Measurements from ENCODE around the gene IL17D.

The IL17D gene

DNA sequence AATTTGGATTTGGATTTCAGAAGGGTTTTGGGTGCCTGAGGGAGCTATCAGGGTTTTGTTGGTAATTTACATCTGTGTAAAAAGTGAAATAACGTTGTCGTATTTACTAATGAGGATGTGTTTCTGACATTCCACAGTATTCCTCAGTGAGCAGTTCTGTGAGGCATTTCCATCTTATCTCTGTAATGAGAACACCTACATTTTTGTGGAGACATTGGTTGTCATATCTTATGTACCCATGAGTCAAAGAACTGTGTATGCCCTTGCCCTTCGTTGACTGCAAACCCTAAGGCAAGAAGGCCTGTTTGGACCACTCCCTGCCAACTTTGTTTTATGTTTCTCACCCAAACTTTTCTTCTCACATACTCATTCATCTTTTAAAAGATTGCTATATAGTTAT, 14.2 kb upstream of the IL17D start:
- in situ Hi-C loops (cut with MboI; ENCODE audit: low sequenced_read_pairs): no loop called here

DNA sequence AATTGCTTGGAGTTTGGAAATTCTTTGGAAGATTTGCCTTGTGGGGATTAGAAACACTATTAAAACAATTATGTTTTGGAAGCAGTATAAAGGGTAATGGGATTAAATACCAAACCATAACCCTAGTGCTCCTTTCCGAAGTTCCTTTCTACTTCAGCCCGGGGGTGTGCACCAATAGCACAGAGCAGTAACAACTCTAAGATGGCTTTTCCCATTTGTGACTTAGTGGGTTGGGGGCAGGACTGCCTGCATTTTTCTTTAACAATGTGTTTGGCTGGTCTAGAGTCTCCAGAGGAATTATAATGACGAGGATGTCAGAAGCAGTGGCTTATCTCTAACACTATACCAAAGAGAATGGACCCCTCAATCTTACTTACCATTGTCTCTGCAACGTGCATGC, 11.9 kb upstream of the IL17D start:
- in situ Hi-C loops (cut with MboI; ENCODE audit: low sequenced_read_pairs): no loop called here

DNA sequence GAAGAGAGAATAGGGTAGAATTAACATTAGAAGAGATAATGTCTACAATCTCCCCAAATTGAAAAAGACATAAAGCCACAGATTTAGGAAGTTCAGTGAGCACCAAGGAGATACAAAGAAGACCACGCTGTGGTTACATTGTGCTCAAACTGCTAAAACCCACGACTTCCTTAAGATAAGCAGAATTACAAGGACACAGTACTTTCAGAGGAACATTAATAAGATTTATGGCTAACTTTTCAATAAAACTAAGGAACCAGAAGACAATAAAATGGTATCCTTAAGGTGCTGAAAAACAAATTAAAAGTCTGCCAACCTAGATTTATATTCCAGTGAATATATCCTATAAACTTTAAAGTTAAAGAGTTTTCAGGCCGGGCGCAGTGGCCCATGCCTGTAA, 7.4 kb upstream of the IL17D start:
- in situ Hi-C loops (cut with MboI; ENCODE audit: low sequenced_read_pairs): no loop called here

DNA sequence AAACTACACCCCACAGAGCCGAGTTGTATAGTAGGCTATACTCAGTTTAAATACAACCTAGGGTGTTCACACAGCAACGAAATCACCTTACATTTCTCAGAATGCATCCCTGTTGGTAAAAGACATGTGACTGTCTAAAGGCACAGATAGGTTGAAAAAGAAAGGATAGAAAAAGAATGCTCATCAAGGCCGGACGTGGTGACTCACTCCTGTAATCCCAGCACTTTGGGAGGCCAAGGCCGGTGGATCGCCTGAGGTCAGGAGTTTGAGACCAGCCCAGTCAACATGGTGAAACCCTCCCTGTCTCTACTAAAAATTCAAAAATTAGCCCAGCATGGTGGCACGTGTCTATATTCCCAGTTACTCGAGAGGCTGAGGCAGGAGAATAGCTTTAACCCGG, 3.8 kb upstream of the IL17D start:
- in situ Hi-C loops (cut with MboI; ENCODE audit: low sequenced_read_pairs): no loop called here

DNA sequence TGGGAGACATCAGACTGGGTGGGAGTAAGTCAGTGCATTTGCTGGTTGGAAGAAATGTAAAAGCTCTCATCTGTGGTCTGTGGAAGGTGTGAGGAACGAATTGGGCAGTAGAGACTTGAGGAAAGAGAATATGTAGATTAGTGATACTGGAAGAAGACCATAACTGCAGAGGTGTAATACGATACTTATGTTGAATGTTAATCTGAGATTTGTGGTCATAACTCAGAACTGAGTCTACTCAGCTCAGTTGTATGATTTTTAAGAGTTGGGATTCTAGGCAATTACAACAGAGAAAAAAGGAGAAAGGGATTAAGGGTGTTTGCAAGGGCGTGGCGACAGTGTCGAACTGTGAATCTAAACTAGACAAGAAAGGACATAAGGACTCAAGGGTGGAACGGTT, 3.2 kb upstream of the IL17D start:
- in situ Hi-C loops (cut with MboI; ENCODE audit: low sequenced_read_pairs): no loop called here

DNA sequence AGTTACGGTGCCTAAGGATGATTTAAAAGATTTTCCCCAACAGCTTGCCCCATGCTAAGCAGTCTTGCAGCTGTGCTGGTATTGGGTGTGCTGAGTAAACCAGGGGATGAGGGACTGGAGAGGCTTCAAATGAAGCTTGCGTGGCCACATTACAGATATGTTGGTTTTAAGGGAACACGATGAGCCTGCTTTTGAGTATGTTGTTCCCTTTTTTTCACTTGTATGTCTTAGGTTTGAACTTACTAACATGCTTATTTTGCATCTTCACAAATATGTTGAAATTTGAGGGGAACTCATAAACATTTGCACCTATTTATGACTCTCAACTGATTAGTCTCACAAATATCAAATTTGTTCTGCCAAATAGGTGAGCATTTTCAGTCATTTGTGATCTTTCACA, 2.0 kb upstream of the IL17D start:
- in situ Hi-C loops (cut with MboI; ENCODE audit: low sequenced_read_pairs): no loop called here

DNA sequence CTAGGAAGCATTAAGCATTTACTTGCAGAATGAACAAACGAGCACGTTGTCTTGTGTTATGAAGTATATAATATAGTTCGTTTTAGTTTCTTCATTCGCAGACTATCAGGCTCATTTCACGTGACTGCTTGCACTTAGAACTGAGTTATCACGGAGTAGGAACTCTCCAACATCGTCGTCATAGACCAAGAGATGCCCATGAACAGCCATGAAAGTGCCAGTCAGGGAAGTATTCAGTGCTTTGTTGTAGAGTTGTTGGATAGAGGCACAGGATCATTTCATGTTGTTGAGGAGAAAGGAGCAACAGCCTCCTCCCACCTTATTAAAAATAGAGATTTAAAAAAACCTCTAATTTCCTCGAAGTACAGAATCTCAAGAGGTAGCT, 977 bp upstream of the IL17D start:
- in situ Hi-C loops (cut with MboI; ENCODE audit: low sequenced_read_pairs): no loop called here

DNA sequence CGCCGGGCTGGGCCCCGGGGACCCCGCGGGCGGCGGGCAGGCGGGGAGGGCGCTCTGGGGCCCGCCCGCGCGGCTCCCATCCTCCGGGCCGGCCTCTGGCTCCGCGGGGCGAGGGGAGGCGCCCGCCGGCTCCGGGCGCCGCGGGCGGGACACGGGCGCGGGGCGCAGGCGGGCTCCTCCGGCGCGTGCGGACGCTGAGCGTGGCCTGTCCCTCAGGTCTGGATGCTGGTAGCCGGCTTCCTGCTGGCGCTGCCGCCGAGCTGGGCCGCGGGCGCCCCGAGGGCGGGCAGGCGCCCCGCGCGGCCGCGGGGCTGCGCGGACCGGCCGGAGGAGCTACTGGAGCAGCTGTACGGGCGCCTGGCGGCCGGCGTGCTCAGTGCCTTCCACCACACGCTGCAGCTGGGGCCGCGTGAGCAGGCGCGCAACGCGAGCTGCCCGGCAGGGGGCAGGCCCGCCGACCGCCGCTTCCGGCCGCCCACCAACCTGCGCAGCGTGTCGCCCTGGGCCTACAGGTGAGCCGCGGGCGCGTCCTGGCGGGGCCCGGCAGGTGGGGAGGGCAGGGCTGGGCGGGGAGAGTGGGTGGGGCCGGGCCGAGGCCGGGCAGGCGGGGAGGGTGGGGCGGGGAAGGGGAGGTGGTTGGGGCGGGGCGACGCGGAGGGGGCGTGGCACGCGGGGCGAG, 420 bp downstream of the IL17D start:
- in situ Hi-C loops (cut with MboI; ENCODE audit: low sequenced_read_pairs): no loop called here

DNA sequence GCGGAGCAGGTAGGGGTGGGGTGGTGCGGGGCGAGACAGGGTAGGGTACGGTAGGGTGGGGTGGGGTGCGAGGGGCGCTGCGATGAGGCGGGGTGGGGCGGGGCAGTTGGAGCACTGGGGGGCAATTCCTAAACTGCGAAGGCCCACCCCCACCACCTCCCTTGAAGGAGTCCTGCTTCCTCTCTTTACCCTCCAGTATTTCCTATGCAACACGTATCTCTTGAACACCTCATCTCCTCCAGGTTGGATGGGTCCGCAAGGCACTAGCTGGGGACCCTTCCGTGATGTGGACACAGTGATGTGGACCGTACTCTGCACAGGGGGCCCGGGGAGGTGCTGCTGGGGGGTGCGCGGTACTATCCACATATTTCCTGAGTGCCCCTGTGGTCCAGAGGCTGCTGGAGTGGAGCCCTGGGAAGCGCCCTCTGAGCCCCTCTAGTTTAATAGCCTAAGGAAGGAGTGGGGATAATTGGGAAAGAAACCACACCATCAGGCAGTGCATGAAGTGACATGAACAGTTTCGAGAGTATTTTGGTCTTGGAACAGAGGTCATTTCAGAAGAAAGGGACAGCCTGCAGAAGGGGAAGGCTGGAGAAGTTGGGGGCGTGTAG, 1.1 kb downstream of the IL17D start:
- in situ Hi-C loops (cut with MboI; ENCODE audit: low sequenced_read_pairs): no loop called here

DNA sequence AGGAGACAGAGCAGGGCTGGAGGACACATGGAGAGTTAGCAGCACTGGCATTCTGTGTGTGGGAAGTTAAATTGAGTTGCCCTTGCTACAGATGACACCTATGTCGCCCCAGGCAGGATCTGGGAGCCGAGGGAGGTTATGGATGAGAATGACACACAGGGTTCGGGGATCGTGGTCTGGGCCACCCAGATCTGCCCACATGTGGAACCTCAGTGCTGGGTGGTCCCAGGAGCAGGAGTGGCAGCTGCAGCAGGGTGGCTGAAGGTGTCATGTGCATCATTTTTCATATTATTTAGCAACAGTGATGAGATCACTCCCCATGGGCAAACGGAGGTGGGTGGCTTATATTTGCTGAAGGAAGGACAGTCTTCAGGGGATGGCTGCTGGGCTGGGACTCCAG, 3.2 kb downstream of the IL17D start:
- in situ Hi-C loops (cut with MboI; ENCODE audit: low sequenced_read_pairs): no loop called here

DNA sequence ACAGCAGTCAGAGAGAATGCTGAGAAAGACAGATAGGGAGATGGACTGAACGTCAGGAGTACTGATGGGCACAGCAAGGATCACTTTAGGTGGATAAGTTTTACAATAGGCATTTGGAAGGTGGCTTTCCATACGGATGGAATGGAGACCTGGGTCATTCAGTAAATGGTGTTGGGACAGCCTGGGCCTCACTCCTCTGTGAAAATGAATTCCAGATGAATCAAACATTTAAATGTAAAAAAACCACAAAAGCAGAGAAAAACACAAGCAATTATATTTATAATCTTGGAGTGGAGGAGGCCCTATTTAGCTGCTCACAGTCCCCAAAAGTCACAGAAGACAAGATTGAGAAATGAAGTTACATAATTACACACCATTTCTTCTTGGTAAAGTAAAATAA, 4.7 kb downstream of the IL17D start:
- in situ Hi-C loops (cut with MboI; ENCODE audit: low sequenced_read_pairs): no loop called here

DNA sequence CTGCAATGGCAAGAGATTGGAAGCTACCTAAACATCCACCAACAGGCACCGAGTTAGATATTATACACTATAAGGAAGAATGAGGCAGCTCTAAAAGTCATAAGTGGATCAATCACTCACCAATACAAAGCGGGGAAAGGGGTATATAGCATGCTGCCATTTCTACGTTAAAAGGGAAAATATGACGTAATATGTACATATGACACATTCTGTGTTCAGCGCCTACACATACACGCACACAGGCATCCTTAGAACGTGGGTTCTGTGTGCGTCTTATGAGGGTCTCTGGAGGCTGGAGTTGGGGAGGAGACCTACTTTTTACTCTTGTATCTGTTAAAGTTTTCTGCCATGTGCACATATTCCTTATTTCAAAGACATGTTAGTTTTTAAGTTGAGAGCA, 5.9 kb downstream of the IL17D start:
- in situ Hi-C loops (cut with MboI; ENCODE audit: low sequenced_read_pairs): no loop called here

DNA sequence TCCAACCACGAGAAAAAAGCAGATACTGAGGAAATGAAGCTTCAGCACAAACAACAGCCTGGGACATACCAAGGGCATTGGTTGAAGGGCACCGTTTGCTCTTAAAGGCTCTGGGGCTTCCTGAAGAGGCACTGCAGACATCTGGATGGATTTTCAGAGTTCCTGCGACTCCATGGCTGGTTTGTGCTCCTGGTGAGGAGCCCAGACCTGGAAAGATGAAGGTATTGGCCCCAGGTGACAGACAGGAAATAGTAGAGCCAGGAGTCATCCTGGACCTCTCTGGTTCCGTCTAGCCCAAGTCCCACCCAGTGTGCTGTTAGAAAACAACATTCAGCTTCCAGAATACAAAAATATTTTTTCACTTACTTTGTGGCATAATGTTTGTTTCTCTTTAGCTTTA, 6.3 kb downstream of the IL17D start:
- in situ Hi-C loops (cut with MboI; ENCODE audit: low sequenced_read_pairs): no loop called here

DNA sequence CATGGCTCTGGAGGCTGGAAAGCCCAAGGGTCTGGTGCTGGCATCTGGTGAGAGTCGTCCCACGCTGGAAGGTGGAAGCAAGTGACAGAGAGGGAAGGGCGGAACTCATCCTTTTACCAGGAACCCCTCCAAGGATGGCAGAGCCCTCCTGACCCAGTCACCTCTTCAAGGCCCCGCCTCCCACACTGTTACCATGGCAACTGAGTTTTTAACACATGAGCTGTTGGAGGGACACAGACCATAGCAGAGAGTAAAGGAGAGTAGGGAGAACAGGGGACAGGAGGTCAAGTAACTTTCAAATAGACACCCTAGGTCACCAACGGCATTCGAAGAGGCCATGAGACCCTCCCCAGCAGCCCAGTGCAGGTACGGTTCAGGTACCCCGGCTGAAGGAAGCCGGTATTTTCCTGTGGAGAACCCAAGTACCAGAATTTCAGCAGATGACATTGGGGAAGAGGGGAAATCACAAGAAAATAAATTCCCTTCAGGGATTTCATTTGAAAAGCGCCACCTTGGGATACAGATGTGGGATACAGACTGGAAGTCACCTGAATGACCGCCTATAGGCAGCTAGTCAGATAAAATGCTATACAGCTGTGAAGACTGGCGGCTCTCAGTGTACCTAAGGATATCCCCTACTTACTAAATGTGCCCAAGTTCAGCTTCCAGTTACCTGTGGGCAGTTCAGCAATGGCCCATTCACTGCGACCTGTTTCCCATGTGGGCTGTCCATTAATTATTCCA, 8.0 kb downstream of the IL17D start:
- in situ Hi-C loops (cut with MboI; ENCODE audit: low sequenced_read_pairs): no loop called here

DNA sequence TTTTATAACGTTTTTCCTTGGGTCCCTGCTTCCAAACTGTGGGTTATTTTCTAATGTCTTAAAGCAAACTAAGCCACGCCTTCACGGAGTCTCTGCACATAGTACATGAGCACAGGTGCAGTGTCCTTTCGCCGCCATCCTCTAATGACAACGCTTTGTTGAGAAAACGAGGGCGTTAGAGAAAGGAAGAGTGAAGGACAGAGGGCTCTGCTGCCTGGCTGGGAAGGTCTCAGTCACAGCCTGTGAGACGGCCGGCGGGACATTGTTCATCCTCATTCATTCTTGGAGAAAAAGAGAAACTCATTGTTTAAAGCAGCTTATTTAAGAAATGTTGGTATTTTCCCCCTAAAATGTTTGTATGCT, 9.5 kb downstream of the IL17D start:
- in situ Hi-C loops (cut with MboI; ENCODE audit: low sequenced_read_pairs): no loop called here

DNA sequence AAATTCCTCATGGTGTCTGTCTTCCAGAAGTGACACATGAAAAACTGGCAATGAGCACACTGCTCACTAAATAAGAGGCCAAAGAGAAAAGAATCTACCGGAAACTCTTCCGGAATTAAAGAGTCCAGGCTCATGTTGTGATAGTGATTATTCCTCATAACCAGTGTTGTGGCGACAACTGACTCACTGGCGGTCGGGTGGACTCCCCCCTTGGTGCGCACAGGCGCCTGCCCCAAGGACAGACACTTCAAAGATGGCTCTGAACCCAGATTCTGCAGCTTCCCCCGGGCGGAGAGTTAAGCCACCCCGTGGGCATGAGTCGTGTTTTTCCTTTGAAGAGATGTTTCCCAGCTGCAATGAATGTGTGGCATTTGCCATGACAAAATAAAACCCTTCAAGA, 10.3 kb downstream of the IL17D start:
- in situ Hi-C loops (cut with MboI; ENCODE audit: low sequenced_read_pairs): no loop called here

DNA sequence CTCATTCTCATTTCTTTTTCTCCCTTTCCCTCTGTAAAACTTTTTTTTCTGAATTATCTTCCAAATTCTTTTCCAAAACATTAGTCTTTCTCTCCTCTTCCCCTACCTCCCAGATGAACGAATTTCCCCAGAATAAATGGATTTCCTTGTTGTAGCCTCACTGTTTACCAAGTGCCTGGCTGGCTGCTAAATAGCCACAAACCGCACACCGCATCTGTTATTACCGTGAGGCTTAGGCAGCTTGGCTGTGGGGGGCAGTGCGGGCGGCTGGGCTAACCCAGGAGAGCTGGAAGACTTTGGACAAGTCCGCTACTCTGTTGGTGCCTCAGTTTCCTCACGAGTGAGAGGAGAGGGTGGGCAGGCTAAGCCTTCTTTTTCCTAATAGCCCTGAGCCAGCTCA, 10.7 kb downstream of the IL17D start:
- in situ Hi-C loops (cut with MboI; ENCODE audit: low sequenced_read_pairs): no loop called here

DNA sequence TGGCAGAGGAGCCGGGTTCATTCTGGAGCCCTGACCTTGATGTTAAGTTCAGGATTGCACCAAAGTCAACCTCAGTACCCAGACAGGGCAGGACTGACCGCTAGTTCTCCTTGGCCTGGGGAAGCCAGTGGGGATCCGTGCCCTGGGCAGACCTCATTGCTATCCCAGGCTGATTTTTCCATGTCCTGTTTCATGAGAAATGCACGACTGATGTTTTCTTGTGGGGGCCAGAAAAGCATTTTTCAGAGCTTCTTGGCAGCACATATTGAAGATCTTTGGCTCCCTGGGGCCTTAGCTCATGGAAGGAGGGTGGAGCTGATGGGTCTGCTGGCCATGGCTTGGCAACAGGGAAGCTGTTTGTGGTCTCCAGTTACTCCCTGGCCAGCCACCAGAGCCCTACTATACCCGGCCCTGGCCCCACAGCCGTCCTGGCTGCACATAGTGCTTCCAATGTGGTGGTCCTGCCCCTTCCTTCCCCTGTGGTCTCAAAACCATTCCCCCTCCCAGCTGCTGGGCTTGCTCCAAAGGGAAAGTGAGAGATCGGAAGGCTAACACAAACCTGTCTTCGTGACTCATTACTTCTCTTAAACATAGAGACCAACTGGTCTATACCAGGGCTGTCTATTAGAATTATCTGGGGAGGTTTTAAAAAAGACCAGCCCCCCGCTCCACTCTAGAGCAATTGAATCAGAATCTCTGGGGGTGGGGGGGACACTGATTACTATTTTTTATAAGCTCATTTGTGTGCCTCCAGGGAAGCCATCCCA, 11.2 kb downstream of the IL17D start:
- in situ Hi-C loops (cut with MboI; ENCODE audit: low sequenced_read_pairs): no loop called here

DNA sequence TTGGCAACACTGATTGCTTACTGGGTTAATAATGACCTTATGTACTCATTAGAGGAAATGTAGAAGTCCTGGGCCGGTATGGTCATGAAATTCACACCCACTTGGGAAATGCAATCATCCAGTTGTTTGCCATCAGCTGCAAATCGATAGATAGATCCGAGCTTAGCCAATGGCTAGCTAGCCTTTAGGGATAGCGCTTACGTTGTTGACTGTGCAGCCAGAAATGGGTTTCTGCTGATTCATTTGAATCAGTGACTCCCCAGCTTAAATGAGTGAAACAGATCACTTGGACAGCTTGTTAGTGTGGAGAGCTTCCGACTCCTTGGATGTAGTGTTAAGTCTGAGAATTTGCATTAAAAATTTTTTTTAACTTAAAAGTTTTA, 11.8 kb downstream of the IL17D start:
- in situ Hi-C loops (cut with MboI; ENCODE audit: low sequenced_read_pairs): no loop called here

DNA sequence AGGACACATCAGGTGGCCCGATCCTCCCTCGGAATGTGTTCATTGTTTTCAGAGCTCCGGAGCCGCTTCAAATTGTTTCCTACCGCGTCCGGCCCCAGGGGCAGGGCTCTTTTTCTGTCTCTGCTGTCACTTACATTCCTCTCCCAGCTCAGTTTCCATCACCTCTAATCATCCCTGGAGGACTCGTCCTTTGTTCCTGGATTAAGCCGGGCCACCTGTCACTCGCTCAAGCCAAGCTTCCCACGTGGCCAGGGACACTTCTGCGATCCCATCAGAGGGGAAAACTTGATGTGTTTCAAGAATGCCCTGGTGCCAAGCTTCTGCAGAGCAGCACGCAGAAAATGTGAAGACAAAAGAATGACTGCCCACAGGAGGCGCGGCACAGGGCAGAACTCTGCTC, 13.5 kb downstream of the IL17D start:
- in situ Hi-C loops (cut with MboI; ENCODE audit: low sequenced_read_pairs): no loop called here

DNA sequence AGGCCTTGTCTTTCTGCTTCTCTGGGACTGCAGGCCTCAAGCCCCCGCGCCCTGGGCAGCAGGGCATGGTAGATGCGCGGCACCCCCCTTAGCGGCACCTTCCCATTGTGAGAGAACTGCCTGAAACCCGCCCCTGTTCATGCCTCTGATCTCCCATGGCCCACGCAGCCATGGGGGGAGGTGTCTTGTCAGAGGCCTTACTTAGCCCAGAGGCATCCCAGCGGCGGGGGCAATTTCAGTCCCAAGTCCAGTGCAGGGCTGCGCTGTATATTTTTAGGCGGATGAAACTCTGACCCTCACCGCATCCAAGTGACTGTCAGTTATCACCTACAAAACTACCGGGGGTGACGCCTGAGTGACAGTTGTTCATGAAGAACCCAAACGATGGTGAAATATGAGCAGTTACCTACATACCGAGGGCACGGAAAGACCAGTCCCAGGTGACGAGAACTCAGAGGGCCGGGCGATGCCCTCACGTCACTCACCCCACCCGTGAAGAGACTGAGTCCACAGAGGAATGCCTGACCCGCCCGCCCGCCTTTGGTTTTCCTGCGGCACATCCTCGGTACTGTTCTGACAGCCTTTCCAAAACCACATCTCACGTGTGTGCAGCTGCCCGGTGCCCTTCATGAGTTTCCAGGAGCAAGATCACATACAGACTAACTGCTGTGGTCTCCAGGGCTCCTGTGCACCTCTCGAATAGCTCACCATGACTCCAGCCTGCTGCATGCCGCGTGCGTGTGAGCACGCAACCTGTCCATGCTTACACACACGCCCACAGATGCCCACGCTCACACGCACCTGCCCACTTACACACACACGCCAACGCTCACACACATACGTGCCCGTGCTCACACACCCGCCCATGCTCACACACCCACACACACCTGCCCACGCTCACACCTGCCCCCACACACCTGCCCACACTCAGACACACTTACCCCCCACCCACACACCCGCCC, 14.4 kb downstream of the IL17D start:
- in situ Hi-C loops (cut with MboI; ENCODE audit: low sequenced_read_pairs): no loop called here
